ENCODE measurements around the gene ZNF689.

DNA sequence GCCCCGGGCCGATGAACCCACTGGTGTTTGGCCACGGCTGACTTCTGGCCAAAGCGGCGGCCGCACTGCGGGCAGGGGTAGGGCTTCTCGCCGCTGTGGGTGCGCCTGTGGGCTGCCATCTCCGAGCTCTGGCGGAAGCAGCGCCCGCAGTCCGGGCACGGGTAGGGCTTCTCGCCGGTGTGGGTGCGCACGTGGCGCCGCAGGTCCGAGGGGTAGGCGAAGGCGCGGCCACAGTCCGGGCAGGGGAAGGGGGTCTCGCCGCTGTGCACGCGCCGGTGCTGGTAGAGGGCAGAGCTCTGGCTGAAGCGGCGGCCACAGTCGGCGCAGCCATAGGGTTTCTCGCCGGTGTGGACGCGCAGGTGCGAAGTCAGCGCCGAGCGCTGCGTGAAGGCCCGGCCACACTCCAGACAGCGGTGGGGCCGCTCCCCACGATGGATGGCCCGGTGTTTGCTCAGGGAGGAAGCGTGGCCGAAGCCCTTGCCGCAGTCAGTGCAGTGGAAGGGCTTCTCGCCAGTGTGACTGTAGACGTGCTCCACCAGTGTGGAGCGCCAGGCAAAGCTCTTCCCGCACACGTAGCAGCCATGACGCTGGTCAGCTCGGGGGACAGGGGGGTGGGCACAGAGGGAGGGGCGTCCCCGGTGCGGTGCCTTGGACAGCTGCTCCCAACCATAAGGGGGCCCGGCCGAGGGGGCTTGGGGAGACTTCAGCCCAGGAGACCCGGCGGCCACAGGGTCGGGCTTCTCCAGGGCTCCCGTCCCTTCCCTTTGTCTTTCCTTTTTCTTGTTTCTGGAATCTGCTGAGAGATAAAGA, 54.7 kb downstream of the ZNF689 start:
- TF ChIP-seq ZNF33A (CRISPR knock-in tag; IDR thresholded peaks at IDR 0.05; ENCODE audit: borderline replicate concordance) (no peak), SMARCC2 (IDR thresholded peaks at IDR 0.05) (no peak), EZH2 (conservative IDR thresholded peaks at IDR 0.05; ENCODE audit: low read depth, low read length) (no peak), TOE1 (CRISPR knock-in tag; IDR thresholded peaks at IDR 0.05) (no peak), TCF7L2 (IDR thresholded peaks at IDR 0.05; ENCODE audit: low read depth, low read length) (no peak), ZNF441 (CRISPR knock-in tag; IDR thresholded peaks at IDR 0.05; ENCODE audit: borderline replicate concordance) (no peak), RBFOX2 (IDR thresholded peaks at IDR 0.05; ENCODE audit: low read depth, low read length) (peak; percentile 83), HNF1B (CRISPR knock-in tag; IDR thresholded peaks at IDR 0.05) (no peak), CTCF (CRISPR knock-in tag; IDR thresholded peaks at IDR 0.05) (no peak)
- TF ChIP-seq, protein P1, sequence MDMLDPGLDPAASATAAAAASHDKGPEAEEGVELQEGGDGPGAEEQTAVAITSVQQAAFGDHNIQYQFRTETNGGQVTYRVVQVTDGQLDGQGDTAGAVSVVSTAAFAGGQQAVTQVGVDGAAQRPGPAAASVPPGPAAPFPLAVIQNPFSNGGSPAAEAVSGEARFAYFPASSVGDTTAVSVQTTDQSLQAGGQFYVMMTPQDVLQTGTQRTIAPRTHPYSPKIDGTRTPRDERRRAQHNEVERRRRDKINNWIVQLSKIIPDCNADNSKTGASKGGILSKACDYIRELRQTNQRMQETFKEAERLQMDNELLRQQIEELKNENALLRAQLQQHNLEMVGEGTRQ (IDR thresholded peaks at IDR 0.05; ENCODE audit: low read depth, low read length), result no peak
- TF ChIP-seq, protein P1 (CRISPR knock-in tag; IDR thresholded peaks at IDR 0.05; ENCODE audit: borderline replicate concordance), result no peak

All from HepG2 (cell line).